SK-N-SH (cell line): Measurements from ENCODE around the gene SREBF2. TPM values are rescaled to one million over a fixed set of nuclear protein-coding genes. Genes with fewer than 3 reads are reported as not detected.

Experiments used
- CTCF ChIA-PET: fragments of 300-600, 350-600 bp; formaldehyde crosslinking; extraction: SDS; loops from one replicate; lab custom pipeline; 2021; lab: Yijun Ruan, JAX
- POLR2A ChIA-PET: fragments of 350-600 bp; sonication (Branson Sonifier 250); formaldehyde crosslinking; extraction: SDS; loops from one replicate; lab custom pipeline; 2020; ENCODE audit warnings: antibody characterized with exemption, inconsistent platforms; lab: Yijun Ruan, JAX
- DNase-seq: peaks from one replicate; pipeline ENCODE4 v3.0.0; 2012
- H2AFZ ChIP-seq: fragments of 200-600 bp; sonication (generic); 2 replicates; pipeline ENCODE4 v1.8.1; 2016; ENCODE audit warnings: antibody characterized with exemption, mild to moderate bottlenecking, low read depth
- H3F3A ChIP-seq: fragments of 200-600 bp; sonication (generic); replicated peaks from 2 replicates; pipeline ENCODE3; 2016; ENCODE audit warnings: antibody characterized with exemption, mild to moderate bottlenecking; ENCODE audit not compliant: insufficient read depth
- H3K27ac ChIP-seq, 2 experiments: fragments of 200-500 bp in 1 of 2; fragments of 200-600 bp in 1 of 2; sonication (Bioruptor generic) in 1 of 2; sonication (generic), shearing (Covaris generic) in 1 of 2; 2 replicates each; pipeline versions ENCODE4 v1.5.1 to v1.6.1; 2014 to 2016; ENCODE audit warnings: low read depth in 2 of 2, inconsistent platforms in 1 of 2, low read length in 1 of 2, mild to moderate bottlenecking in 1 of 2, mixed read lengths in 1 of 2
- H3K27me3 ChIP-seq: fragments of 200-600 bp; sonication (generic), shearing (Covaris generic); 2 replicates; pipeline ENCODE4 v1.6.1; 2016; ENCODE audit warnings: mixed run types; ENCODE audit not compliant: insufficient read depth
- H3K36me3 ChIP-seq, 2 experiments: fragments of 200-500 bp in 1 of 2; fragments of 200-600 bp in 1 of 2; sonication (Bioruptor generic) in 1 of 2; sonication (generic) in 1 of 2; replicated peaks in 1 of 2; 2 replicates each; pipeline versions ENCODE3 to v1.5.1; 2014 to 2016; ENCODE audit warnings: low read length in 1 of 2, mild to moderate bottlenecking in 1 of 2; ENCODE audit not compliant: insufficient read depth in 2 of 2, control insufficient read depth in 1 of 2
- H3K4me1 ChIP-seq, 2 experiments: fragments of 200-500 bp in 1 of 2; fragments of 200-600 bp in 1 of 2; sonication (Bioruptor generic) in 1 of 2; sonication (generic), shearing (Covaris generic) in 1 of 2; 2 replicates each; pipeline versions ENCODE4 v1.5.1 to v1.6.1; 2014 to 2016; ENCODE audit warnings: low read depth in 1 of 2, low read length in 1 of 2, mixed run types in 1 of 2; ENCODE audit not compliant: insufficient read depth in 2 of 2, control insufficient read depth in 1 of 2
- H3K4me2 ChIP-seq: fragments of 200-600 bp; sonication (generic), shearing (Covaris generic); 2 replicates; pipeline ENCODE4 v1.6.1; 2017; ENCODE audit warnings: mixed run types
- H3K4me3 ChIP-seq, 2 experiments: fragments of 200-500 bp in 1 of 2; fragments of 200-600 bp in 1 of 2; sonication (Bioruptor generic) in 1 of 2; sonication (generic), shearing (Covaris generic) in 1 of 2; 2 replicates each; pipeline versions ENCODE4 v1.5.1 to v1.8.1; 2014 to 2016; ENCODE audit warnings: low read depth in 2 of 2, inconsistent platforms in 1 of 2, low read length in 1 of 2, mild to moderate bottlenecking in 1 of 2, mixed read lengths in 1 of 2, moderate library complexity in 1 of 2
- H3K79me2 ChIP-seq: fragments of 200-600 bp; sonication (generic); 2 replicates; pipeline ENCODE4 v1.8.1; 2017; ENCODE audit warnings: mild to moderate bottlenecking; ENCODE audit not compliant: insufficient read depth
- H3K9ac ChIP-seq: fragments of 200-600 bp; sonication (generic); 2 replicates; pipeline ENCODE4 v1.6.1; 2017; ENCODE audit warnings: mixed run types
- H3K9me2 ChIP-seq: fragments of 200-600 bp; sonication (generic); 2 replicates; pipeline ENCODE4 v1.6.1; 2017; ENCODE audit warnings: mixed run types
- H3K9me3 ChIP-seq: fragments of 200-600 bp; sonication (generic); 2 replicates; pipeline ENCODE4 v1.6.1; 2017; ENCODE audit warnings: mixed run types, mild to moderate bottlenecking, moderate library complexity
- H4K20me1 ChIP-seq: fragments of 200-600 bp; sonication (generic); 2 replicates; pipeline ENCODE4 v1.6.1; 2017; ENCODE audit warnings: mild to moderate bottlenecking, mixed run types; ENCODE audit not compliant: insufficient read depth
- CHD2 ChIP-seq: fragments of 150-350 bp; IDR thresholded peaks from 2 replicates; pipeline ENCODE4 v1.6.1; 2018; ENCODE audit warnings: low read length; ENCODE audit not compliant: partially characterized antibody
- CTCF ChIP-seq: fragments of 200-600 bp; sonication (generic); IDR thresholded peaks from 2 replicates; pipeline ENCODE4 v1.6.1; 2017; ENCODE audit warnings: antibody characterized with exemption, mild to moderate bottlenecking, moderate library complexity
- ELF1 ChIP-seq: IDR thresholded peaks from 2 replicates; pipeline ENCODE4 v1.4.0; 2012
- EP300 ChIP-seq, 2 experiments: IDR thresholded peaks; 2 replicates each; pipeline versions ENCODE4 v1.4.0 to v1.6.1; 2012; ENCODE audit warnings: borderline replicate concordance in 1 of 2, low read depth in 1 of 2, low read length in 1 of 2
- EZH2phosphoT487 ChIP-seq: fragments of 200-600 bp; sonication (generic); IDR thresholded peaks from 2 replicates; pipeline ENCODE4 v1.6.1; 2017; ENCODE audit warnings: low read depth, mixed run types, mild to moderate bottlenecking, antibody characterized with exemption, moderate library complexity, borderline replicate concordance
- FOSL2 ChIP-seq: IDR thresholded peaks from 2 replicates; pipeline ENCODE4 v1.4.0; 2012; ENCODE audit warnings: low read depth, mild to moderate bottlenecking, moderate library complexity, borderline replicate concordance
- FOXJ3 ChIP-seq: sonication (generic); formaldehyde crosslinking; IDR thresholded peaks from 2 replicates; pipeline ENCODE4 v1.5.1; 2020; ENCODE audit warnings: mild to moderate bottlenecking, missing genetic modification reagents
- GABPA ChIP-seq: IDR thresholded peaks from 2 replicates; pipeline ENCODE4 v1.4.0; 2012; ENCODE audit warnings: low read depth, mild to moderate bottlenecking
- GATA2 ChIP-seq: sonication (generic); formaldehyde crosslinking; IDR thresholded peaks from 2 replicates; pipeline ENCODE4 v1.5.0; 2020; ENCODE audit warnings: mild to moderate bottlenecking, missing genetic modification reagents
- JUND ChIP-seq: IDR thresholded peaks from 2 replicates; pipeline ENCODE4 v1.4.0; 2012
- MAX ChIP-seq: IDR thresholded peaks from 2 replicates; pipeline ENCODE4 v1.4.0; 2012; ENCODE audit warnings: low read depth
- MXI1 ChIP-seq: IDR thresholded peaks from 2 replicates; pipeline ENCODE4 v1.6.1; 2012; ENCODE audit warnings: mild to moderate bottlenecking, low read depth, low read length, improper control_type of control experiment
- NFIC ChIP-seq: IDR thresholded peaks from 2 replicates; pipeline ENCODE4 v1.4.0; 2012; ENCODE audit warnings: borderline replicate concordance
- NRF1 ChIP-seq: IDR thresholded peaks from 2 replicates; pipeline ENCODE4 v1.6.1; 2012; ENCODE audit warnings: low read depth, mild to moderate bottlenecking, low read length
- RAD21 ChIP-seq: IDR thresholded peaks from 2 replicates; pipeline ENCODE4 v1.6.1; 2012; ENCODE audit warnings: mild to moderate bottlenecking, low read length
- RCOR1 ChIP-seq: fragments of 150-350 bp; IDR thresholded peaks from 2 replicates; pipeline ENCODE4 v1.6.1; 2017; ENCODE audit warnings: antibody characterized with exemption, low read length
- RXRA ChIP-seq: IDR thresholded peaks from 2 replicates; pipeline ENCODE4 v1.4.0; 2012; ENCODE audit warnings: low read depth, mild to moderate bottlenecking, borderline replicate concordance
- SIN3A ChIP-seq: IDR thresholded peaks from 2 replicates; pipeline ENCODE4 v1.6.1; 2012; ENCODE audit warnings: low read depth, mild to moderate bottlenecking, low read length, moderate library complexity, borderline replicate concordance
- TCF12 ChIP-seq: IDR thresholded peaks from 2 replicates; pipeline ENCODE4 v1.4.0; 2012
- TEAD4 ChIP-seq: IDR thresholded peaks from 2 replicates; pipeline ENCODE4 v1.4.0; 2012; ENCODE audit warnings: mild to moderate bottlenecking, borderline replicate concordance; ENCODE audit not compliant: insufficient read depth
- USF1 ChIP-seq: IDR thresholded peaks from 2 replicates; pipeline ENCODE4 v1.4.0; 2012; ENCODE audit warnings: low read depth, borderline replicate concordance
- YY1 ChIP-seq: IDR thresholded peaks from 2 replicates; pipeline ENCODE4 v1.4.0; 2012; ENCODE audit warnings: low read depth, mild to moderate bottlenecking
- WGBS: methylation state at CpG from one replicate; pipeline ENCODE4 v1.1.6; 2017; ENCODE audit warnings: low lambda C conversion rate; 5-methylcytosine and 5-hydroxymethylcytosine counted together
- polyA plus RNA-seq, 3 experiments: library from polyadenylated mRNA; depleted of rRNA; stranded (reverse); fragments of >200 nt; gene quantifications; 2 replicates each; pipeline ENCODE4 v1.2.3, GENCODE V29; 2012

Gene SREBF2
- polyA plus RNA-seq, 1 of the 3 experiments (the other 2 are of a cell fraction) = 7.5 TPM

GRCh38 chr22:41904450-41905410 is 71.8 kb downstream of the SREBF2 start:
- Histone ChIP-seq H3K27me3 (no peaks in the 10 kb centered on the region), H3K36me3 (peaks cover 0 to 2% of the 10 kb centered on the region in 2 experiments), H3K9ac (no peak overlapping the region), H3K9me2 (no peaks in the 10 kb centered on the region), H3K27ac (no peak overlapping the region), H3K4me2 (no peak overlapping the region), H3K9me3 (no peaks in the 10 kb centered on the region), H3K4me1 (no peaks in the 10 kb centered on the region; a peak in 1 of 4 replicates), H3K79me2 (no peaks in the 10 kb centered on the region), H3K4me3 (no peak overlapping the region), H3F3A (no peaks in the 10 kb centered on the region), H2AFZ (no peak overlapping the region), H4K20me1 (no peaks in the 10 kb centered on the region)
- 100% methylated on average over 1 of the region's 24 CpGs for WGBS
- CTCF ChIA-PET = interaction anchor here (1.6 kb wide), 1 partner anchor 36 kb away, joined by 5 read pairs; no protein-coding TSS in a partner anchor
- POLR2A ChIA-PET = no interaction called here
- no peak for TF ChIP-seq MAX
- TF ChIP-seq RAD21 = no peak
- no peak for TF ChIP-seq FOSL2
- no peak for TF ChIP-seq EZH2phosphoT487
- no peak for TF ChIP-seq CHD2
- no peak for TF ChIP-seq YY1
- no peak for TF ChIP-seq USF1
- no peak for TF ChIP-seq JUND
- TF ChIP-seq TCF12 = no peak
- no peak for TF ChIP-seq FOXJ3 (CRISPR knock-in tag)
- TF ChIP-seq TEAD4 = no peak
- TF ChIP-seq ELF1 = no peak
- TF ChIP-seq MXI1 = no peak
- no peak for TF ChIP-seq EP300 (IDR thresholded peaks at IDR 0.05; ENCODE audit: borderline replicate concordance in 1 of 2, low read depth in 1 of 2, low read length in 1 of 2)
- TF ChIP-seq NRF1 = no peak
- DNase-seq = no peak

- Histone ChIP-seq H3K79me2 (no peaks in the 10 kb centered on the region), H3K9me2 (no peaks in the 10 kb centered on the region), H3K4me1 (no peaks in the 10 kb centered on the region; a peak in 1 of 4 replicates)
- ChIA-PET CTCF (no interaction called here), POLR2A (no interaction called here)
- 100% methylated on average over 1 of the region's 23 CpGs for WGBS
- no peak for TF ChIP-seq GATA2 (CRISPR knock-in tag)
- no peak for TF ChIP-seq YY1
- no peak for TF ChIP-seq GABPA
- no peak for TF ChIP-seq EP300 (IDR thresholded peaks at IDR 0.05; ENCODE audit: borderline replicate concordance in 1 of 2, low read depth in 1 of 2, low read length in 1 of 2)
- TF ChIP-seq RCOR1 = no peak
- no peak for TF ChIP-seq USF1
- no peak for TF ChIP-seq CTCF
- no peak for TF ChIP-seq RAD21
- no peak for TF ChIP-seq NFIC
- TF ChIP-seq EZH2phosphoT487 = no peak
- no peak for TF ChIP-seq NRF1
- TF ChIP-seq RXRA = no peak
- TF ChIP-seq SIN3A = no peak
- TF ChIP-seq, all 33 proteins: peak for 0
- no peak for DNase-seq
- Histone ChIP-seq H3K4me2 (no peak overlapping the region), H3K9ac (no peak overlapping the region), H3K4me3 (no peak overlapping the region), H4K20me1 (no peaks in the 10 kb centered on the region), H3K27ac (no peak overlapping the region), H3K36me3 (no peaks in the 10 kb centered on the region), H3K27me3 (0 out of 2 replicates have a peak, but pooled peaks cover under 1% of the 10 kb centered on the region), H2AFZ (no peak overlapping the region), H3F3A (no peaks in the 10 kb centered on the region), H3K9me3 (no peaks in the 10 kb centered on the region)
Measured at GRCh38 chr22:41905411-41906202, 72.7 kb downstream of the SREBF2 start.
